WTC11 (cell line): Measurements from ENCODE around the gene PXDC1.

ENCODE experiments used
- CTCF ChIP-seq: fragments of 200-600 bp; IDR thresholded peaks from 2 replicates; pipeline ENCODE4 v1.8.0; 2022; ENCODE audit warnings: antibody characterized with exemption
- IRF1 ChIP-seq: sonication (generic); formaldehyde crosslinking; IDR thresholded peaks from 2 replicates; pipeline ENCODE4 v1.8.0; 2023; ENCODE audit warnings: missing genetic modification reagents
- TEAD4 ChIP-seq: sonication (generic); formaldehyde crosslinking; IDR thresholded peaks from 2 replicates; pipeline ENCODE4 v1.8.0; 2022; ENCODE audit warnings: mild to moderate bottlenecking, missing genetic modification reagents
- ZNF121 ChIP-seq: sonication (generic); formaldehyde crosslinking; IDR thresholded peaks from 2 replicates; pipeline ENCODE4 v1.8.0; 2023; ENCODE audit warnings: missing genetic modification reagents
- ZNF425 ChIP-seq: fragments of 250-450 bp; sonication (Bioruptor Pico); conservative IDR thresholded peaks from 2 replicates; pipeline ENCODE4 v1.9.0; 2021; ENCODE audit warnings: mild to moderate bottlenecking

- TF ChIP-seq ZNF425 (no peak), ZNF121 (CRISPR knock-in tag) (no peak), CTCF (no peak), TEAD4 (CRISPR knock-in tag) (no peak), IRF1 (CRISPR knock-in tag) (no peak)
Measured at GRCh38 chr6:3706547-3706946, 45.0 kb downstream of the PXDC1 start.
